Adrenal gland (tissue), 5 donors: ENCODE results near the gene AHNAK.

ENCODE experiments used
- POLR2A ChIP-seq, 2 donors: fragments of 450-650 bp; IDR thresholded peaks; one replicate each; pipeline ENCODE4 v1.6.1; 2017; ENCODE audit warnings: antibody characterized with exemption in 2 of 2, mild to moderate bottlenecking in 2 of 2, moderate library complexity in 1 of 2
- TF ChIP-seq, protein P1 (sequence below), 6 experiments: fragments of 450-650 bp in 4 of 6; fragments of 200-600 bp in 2 of 6; sonication (generic) in 1 of 6; IDR thresholded peaks; 1 replicate in 5 of 6; 2 replicates in 1 of 6; pipeline versions ENCODE4 v1.5.1 to v1.8.0; 2016 to 2021; ENCODE audit warnings: antibody characterized with exemption in 6 of 6, mild to moderate bottlenecking in 2 of 6, moderate library complexity in 1 of 6
- donor health status: DM: no; HTN: no; CAD: no.

- TF ChIP-seq, protein P1, sequence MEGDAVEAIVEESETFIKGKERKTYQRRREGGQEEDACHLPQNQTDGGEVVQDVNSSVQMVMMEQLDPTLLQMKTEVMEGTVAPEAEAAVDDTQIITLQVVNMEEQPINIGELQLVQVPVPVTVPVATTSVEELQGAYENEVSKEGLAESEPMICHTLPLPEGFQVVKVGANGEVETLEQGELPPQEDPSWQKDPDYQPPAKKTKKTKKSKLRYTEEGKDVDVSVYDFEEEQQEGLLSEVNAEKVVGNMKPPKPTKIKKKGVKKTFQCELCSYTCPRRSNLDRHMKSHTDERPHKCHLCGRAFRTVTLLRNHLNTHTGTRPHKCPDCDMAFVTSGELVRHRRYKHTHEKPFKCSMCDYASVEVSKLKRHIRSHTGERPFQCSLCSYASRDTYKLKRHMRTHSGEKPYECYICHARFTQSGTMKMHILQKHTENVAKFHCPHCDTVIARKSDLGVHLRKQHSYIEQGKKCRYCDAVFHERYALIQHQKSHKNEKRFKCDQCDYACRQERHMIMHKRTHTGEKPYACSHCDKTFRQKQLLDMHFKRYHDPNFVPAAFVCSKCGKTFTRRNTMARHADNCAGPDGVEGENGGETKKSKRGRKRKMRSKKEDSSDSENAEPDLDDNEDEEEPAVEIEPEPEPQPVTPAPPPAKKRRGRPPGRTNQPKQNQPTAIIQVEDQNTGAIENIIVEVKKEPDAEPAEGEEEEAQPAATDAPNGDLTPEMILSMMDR (IDR thresholded peaks at IDR 0.05) = no peak
- TF ChIP-seq POLR2A (IDR thresholded peaks at IDR 0.05) = no peak
These were observed 162.8 kb downstream of the AHNAK start for GRCh38 chr11:62383822-62384221.
